Lung (tissue), 16 donors: ENCODE results near the gene SNRK. TPM values are rescaled to one million over a fixed set of nuclear protein-coding genes. Genes with fewer than 3 reads are reported as not detected.

Experiments used
- ATAC-seq: fragments of 200-7000 bp; cut with Tn5 transposase; one replicate; pipeline ENCODE4 v1.9.1; 2020; ENCODE audit warnings: moderate number of reproducible peaks; ENCODE audit not compliant: insufficient read depth, low FRiP score
- DNase-seq, 3 donors: peaks; one replicate each; pipeline ENCODE4 v3.0.0-alpha.2; 2013 to 2017
- H3K27ac ChIP-seq, 2 donors: one replicate each; pipeline ENCODE4 v1.5.1; 2013; ENCODE audit warnings: mild to moderate bottlenecking in 2 of 2, moderate library complexity in 2 of 2, control low read depth in 1 of 2, inconsistent platforms in 1 of 2, low read depth in 1 of 2, low read length in 1 of 2
- H3K27me3 ChIP-seq, 3 donors: one replicate each; pipeline ENCODE4 v1.5.1; 2013; ENCODE audit warnings: low read length in 2 of 3; ENCODE audit not compliant: control insufficient read depth in 3 of 3, insufficient read depth in 3 of 3
- H3K36me3 ChIP-seq, 4 donors: one replicate each; pipeline ENCODE4 v1.5.1; 2013; ENCODE audit warnings: low read length in 4 of 4, mild to moderate bottlenecking in 1 of 4, moderate library complexity in 1 of 4; ENCODE audit not compliant: control insufficient read depth in 4 of 4, insufficient read depth in 4 of 4
- H3K4me1 ChIP-seq, 5 donors: one replicate each; pipeline ENCODE4 v1.5.1; 2013; ENCODE audit warnings: low read length in 5 of 5, mild to moderate bottlenecking in 2 of 5, moderate library complexity in 1 of 5; ENCODE audit not compliant: control insufficient read depth in 5 of 5, insufficient read depth in 5 of 5
- H3K4me3 ChIP-seq: one replicate; pipeline ENCODE4 v1.5.1; 2013; ENCODE audit warnings: mild to moderate bottlenecking, control low read depth, moderate library complexity
- H3K9ac ChIP-seq, 2 donors: one replicate each; pipeline ENCODE4 v1.5.1; 2013; ENCODE audit warnings: low read length in 2 of 2, control low read depth in 1 of 2; ENCODE audit not compliant: insufficient read depth in 1 of 2
- H3K9me3 ChIP-seq, 4 donors: one replicate each; pipeline ENCODE4 v1.5.1; 2013; ENCODE audit warnings: low read length in 3 of 4, mild to moderate bottlenecking in 1 of 4, moderate library complexity in 1 of 4; ENCODE audit not compliant: control insufficient read depth in 4 of 4, insufficient read depth in 3 of 4
- WGBS, 2 donors: extraction: QIAGEN DNeasy Blood & Tissue Kit; methylation state at CpG; one replicate each; pipeline ENCODE4 v1.1.7; 2013; 5-methylcytosine and 5-hydroxymethylcytosine counted together
- long read RNA-seq, 5 donors: transcript quantifications; one replicate each; lab custom pipeline, GENCODE V29; 2026
- polyA plus RNA-seq, 2 donors: library from polyadenylated mRNA; stranded (reverse); fragments of 200-250 nt; gene quantifications; one replicate each; pipeline ENCODE4 v1.2.1, GENCODE V29; 2013
- total RNA-seq, 2 donors: library from RNA; depleted of rRNA in 1 of 2; stranded (reverse); fragments of >200 nt in 1 of 2; gene quantifications; one replicate each; pipeline ENCODE4 v1.2.1, GENCODE V29; 2014 to 2021
- TF ChIP-seq, protein P1 (sequence below): IDR thresholded peaks from 2 replicates; pipeline ENCODE4 v1.5.1; 2012; ENCODE audit warnings: mild to moderate bottlenecking; ENCODE audit errors: control extremely low read depth, extremely low read depth
- donor health status: control.
- donor health status: control.
- donor health status: Bipolar disorder and iron deficiency.
- donor health status: healthy.
- donor health status: DM: yes; HTN: yes; CAD: no.

SNRK gene, protein sequence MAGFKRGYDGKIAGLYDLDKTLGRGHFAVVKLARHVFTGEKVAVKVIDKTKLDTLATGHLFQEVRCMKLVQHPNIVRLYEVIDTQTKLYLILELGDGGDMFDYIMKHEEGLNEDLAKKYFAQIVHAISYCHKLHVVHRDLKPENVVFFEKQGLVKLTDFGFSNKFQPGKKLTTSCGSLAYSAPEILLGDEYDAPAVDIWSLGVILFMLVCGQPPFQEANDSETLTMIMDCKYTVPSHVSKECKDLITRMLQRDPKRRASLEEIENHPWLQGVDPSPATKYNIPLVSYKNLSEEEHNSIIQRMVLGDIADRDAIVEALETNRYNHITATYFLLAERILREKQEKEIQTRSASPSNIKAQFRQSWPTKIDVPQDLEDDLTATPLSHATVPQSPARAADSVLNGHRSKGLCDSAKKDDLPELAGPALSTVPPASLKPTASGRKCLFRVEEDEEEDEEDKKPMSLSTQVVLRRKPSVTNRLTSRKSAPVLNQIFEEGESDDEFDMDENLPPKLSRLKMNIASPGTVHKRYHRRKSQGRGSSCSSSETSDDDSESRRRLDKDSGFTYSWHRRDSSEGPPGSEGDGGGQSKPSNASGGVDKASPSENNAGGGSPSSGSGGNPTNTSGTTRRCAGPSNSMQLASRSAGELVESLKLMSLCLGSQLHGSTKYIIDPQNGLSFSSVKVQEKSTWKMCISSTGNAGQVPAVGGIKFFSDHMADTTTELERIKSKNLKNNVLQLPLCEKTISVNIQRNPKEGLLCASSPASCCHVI
- total RNA-seq (100 to 1,000 TPM in 1 of 2 donors, 10 to 100 TPM in 1; 59.1 to 139 TPM), polyA plus RNA-seq (10 to 100 TPM; 19.2 to 32.0 TPM)
- long read RNA-seq, donor 1, full-length matches to known transcripts = 14 of 14 reads
- long read RNA-seq, donor 1, partial matches to known transcripts = 0 of 14 reads
- long read RNA-seq, donor 1, other reads (novel, unspliced or antisense) = 0 of 14 reads
- long read RNA-seq, donor 2, full-length matches to known transcripts = 1 of 6 reads
- long read RNA-seq, donor 2, partial matches to known transcripts = 5 of 6 reads
- long read RNA-seq, donor 2, other reads (novel, unspliced or antisense) = 0 of 6 reads
- long read RNA-seq, donor 3, full-length matches to known transcripts = 6 of 6 reads
- long read RNA-seq, donor 3, partial matches to known transcripts = 0 of 6 reads
- long read RNA-seq, donor 3, other reads (novel, unspliced or antisense) = 0 of 6 reads
- long read RNA-seq, donor 4, full-length matches to known transcripts = 2 of 2 reads
- long read RNA-seq, donor 4, partial matches to known transcripts = 0 of 2 reads
- long read RNA-seq, donor 4, other reads (novel, unspliced or antisense) = 0 of 2 reads
- long read RNA-seq, donor 5, full-length matches to known transcripts = 11 of 44 reads
- long read RNA-seq, donor 5, partial matches to known transcripts = 33 of 44 reads
- long read RNA-seq, donor 5, other reads (novel, unspliced or antisense) = 0 of 44 reads

DNA sequence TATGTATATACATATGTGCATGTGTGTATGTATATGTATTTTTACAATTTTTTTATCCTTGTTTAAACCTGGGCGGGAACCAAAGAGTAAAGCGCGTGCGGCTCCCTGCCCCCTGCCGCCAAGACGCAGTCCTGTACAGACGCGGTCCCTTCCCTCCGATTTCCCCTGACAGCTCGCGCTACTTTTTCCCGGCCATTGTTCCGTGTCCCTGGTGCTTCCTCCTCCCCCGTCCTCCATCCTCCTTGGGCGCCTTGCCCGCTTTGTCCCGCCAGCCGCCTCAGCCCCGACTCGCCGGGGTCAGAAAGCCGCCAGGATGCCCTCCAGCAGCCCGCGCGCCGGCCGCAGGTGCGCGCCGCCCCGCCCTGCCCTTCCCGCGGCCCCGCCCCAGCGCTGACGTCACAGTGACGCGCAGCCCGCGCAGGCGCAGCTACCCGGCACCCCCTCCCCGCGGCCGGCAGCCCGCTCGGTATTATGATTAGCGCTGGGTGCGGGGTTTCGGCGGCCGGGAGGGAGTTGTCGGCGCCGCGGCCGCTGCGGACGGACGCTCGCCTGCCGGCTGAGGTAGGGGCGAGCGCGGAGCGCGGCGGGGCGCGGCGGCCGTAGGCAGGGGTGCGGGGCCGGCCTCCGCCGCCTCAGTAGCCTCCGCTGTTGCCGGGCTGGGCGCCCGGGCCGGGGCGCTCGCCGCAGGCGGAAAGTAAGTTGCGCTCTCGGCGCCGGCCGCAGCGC is at the start of gene SNRK:
SNRK (plus strand) TSS at position 426 of the 726 bp plus-strand sequence. CDS start 16,664 bp downstream, outside the sequence.
- 1% methylated on average over 68 to 91 of the region's 91 CpGs for WGBS, 2 donors
- Histone ChIP-seq H3K4me1 (peaks cover 8 to 29% (median 15%) of the 10 kb centered on the region in 5 donors), H3K27ac (peak within 1 kb of the TSS; percentile 95 to 99)

DNA sequence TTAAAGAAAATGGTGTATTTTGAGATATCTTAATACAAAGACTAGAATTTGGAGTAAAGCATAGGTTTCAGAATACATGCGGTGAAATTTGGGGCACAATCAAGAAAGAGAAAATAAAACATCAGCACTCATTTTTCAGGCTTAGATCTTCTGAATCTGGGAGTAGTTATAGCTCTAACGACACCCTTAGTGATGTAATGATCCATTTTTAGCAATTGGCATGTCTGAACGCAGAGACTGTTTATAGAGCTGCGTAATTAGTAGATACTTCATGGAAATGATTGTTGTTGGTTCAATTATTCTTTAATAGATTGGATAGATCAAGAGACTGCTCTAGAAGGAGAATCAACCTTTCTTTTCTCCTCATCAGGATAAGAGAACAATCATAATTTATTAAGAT is 47.5 kb upstream of the SNRK start:
- Histone ChIP-seq H3K4me1 (peaks cover 0 to 8% (median 0%) of the 10 kb centered on the region in 5 donors), H3K36me3 (no peaks in the 10 kb centered on the region), H3K27me3 (no peaks in the 10 kb centered on the region), H3K9ac (no peak overlapping the region), H3K27ac (no peak overlapping the region), H3K9me3 (peaks cover 0 to 4% (median 0%) of the 10 kb centered on the region in 4 donors), H3K4me3 (no peak overlapping the region)
- 50 to 62% methylated on average over 4 of the region's 4 CpGs for WGBS, 2 donors
- ATAC-seq (no peak), DNase-seq (no peak)
- TF ChIP-seq, protein P1, sequence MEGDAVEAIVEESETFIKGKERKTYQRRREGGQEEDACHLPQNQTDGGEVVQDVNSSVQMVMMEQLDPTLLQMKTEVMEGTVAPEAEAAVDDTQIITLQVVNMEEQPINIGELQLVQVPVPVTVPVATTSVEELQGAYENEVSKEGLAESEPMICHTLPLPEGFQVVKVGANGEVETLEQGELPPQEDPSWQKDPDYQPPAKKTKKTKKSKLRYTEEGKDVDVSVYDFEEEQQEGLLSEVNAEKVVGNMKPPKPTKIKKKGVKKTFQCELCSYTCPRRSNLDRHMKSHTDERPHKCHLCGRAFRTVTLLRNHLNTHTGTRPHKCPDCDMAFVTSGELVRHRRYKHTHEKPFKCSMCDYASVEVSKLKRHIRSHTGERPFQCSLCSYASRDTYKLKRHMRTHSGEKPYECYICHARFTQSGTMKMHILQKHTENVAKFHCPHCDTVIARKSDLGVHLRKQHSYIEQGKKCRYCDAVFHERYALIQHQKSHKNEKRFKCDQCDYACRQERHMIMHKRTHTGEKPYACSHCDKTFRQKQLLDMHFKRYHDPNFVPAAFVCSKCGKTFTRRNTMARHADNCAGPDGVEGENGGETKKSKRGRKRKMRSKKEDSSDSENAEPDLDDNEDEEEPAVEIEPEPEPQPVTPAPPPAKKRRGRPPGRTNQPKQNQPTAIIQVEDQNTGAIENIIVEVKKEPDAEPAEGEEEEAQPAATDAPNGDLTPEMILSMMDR = no peak

More for the DNA sequence above, at the start of gene SNRK:
- Histone ChIP-seq H3K36me3 (peaks cover 0 to 3% (median 0%) of the 10 kb centered on the region in 4 donors), H3K9ac (peak within 1 kb of the TSS; percentile 27 to 96), H3K4me3 (peak within 1 kb of the TSS; percentile 81), H3K9me3 (no peaks in the 10 kb centered on the region), H3K27me3 (peaks cover 0 to 3% (median 0%) of the 10 kb centered on the region in 3 donors)
- ATAC-seq = peak; percentile 94
- TF ChIP-seq, protein P1 = no peak
- DNase-seq = peak; percentile 84 to 90 (median 88)

DNA sequence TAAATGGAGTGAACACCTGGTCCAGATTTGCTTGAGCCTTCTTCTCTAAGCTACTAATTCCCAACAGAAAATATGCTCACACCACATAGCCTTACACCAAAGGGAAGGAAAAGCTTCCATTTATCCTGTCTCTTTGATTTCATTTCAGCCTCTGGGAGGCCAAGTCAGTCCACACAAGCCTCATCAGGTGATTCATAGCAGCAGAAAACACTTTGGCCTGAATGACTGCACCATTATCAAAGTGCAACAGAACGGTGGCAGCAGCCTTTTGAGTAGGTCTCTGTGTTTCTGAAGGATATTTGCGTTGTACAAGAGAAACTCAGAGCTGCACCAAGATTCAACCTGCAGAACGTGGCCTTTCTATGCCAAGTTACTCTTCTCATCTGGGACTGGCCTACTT is 46.6 kb upstream of the SNRK start:
- Histone ChIP-seq H3K27ac (no peak overlapping the region), H3K9me3 (peaks cover 0 to 4% (median 0%) of the 10 kb centered on the region in 4 donors), H3K36me3 (no peaks in the 10 kb centered on the region), H3K9ac (no peak overlapping the region), H3K27me3 (no peaks in the 10 kb centered on the region), H3K4me1 (peaks cover 0 to 2% (median 0%) of the 10 kb centered on the region in 5 donors), H3K4me3 (no peak overlapping the region)
- WGBS, 2 donors = 87 to 97% methylated on average over 3 of the region's 3 CpGs
- DNase-seq (no peak), ATAC-seq (no peak)
- TF ChIP-seq, protein P1 = no peak
